PC-3 (cell line): ENCODE data around the gene SPEF2. TPM values are rescaled to one million over a fixed set of nuclear protein-coding genes. Genes with fewer than 3 reads are reported as not detected.

ENCODE experiments used
- ATAC-seq: fragments of 200-7000 bp; cut with Tn5 transposase; 2 replicates; pipeline ENCODE4 v1.9.1; 2020; ENCODE audit warnings: mild to moderate bottlenecking, moderate library complexity
- BruUV-seq: library from RNA; stranded (reverse); fragments of 400-500 nt; replicated peaks from 2 replicates; lab custom pipeline; 2021; lab: Mats Ljungman, UMichigan
- CTCF ChIA-PET: fragments of 300-600 bp; sonication (Branson Sonifier 250); formaldehyde crosslinking; loops from one replicate; lab custom pipeline; 2022; ENCODE audit warnings: antibody characterized with exemption; lab: Charles Lee
- POLR2A ChIA-PET: fragments of 300-600 bp; sonication (Branson Sonifier 250); formaldehyde crosslinking; loops from one replicate; lab custom pipeline; 2022; ENCODE audit warnings: antibody characterized with exemption; ENCODE audit not compliant: unreplicated experiment; lab: Charles Lee
- DNase-seq: peaks from one replicate; pipeline ENCODE4 v3.0.0-alpha.2; 2015
- H2AFZ ChIP-seq: fragments of 300-600 bp; sonication (generic); 2 replicates; pipeline ENCODE4 v1.6.0; 2016; ENCODE audit warnings: antibody characterized with exemption, low read length
- H3F3A ChIP-seq: fragments of 300-600 bp; sonication (generic); one replicate; pipeline ENCODE4 v1.6.0; 2017; ENCODE audit warnings: antibody characterized with exemption, low read length, control low read depth, mild to moderate bottlenecking; ENCODE audit not compliant: unreplicated experiment
- H3K27ac ChIP-seq: fragments of 300-600 bp; sonication (generic); 2 replicates; pipeline ENCODE4 v1.5.1; 2016; ENCODE audit warnings: mild to moderate bottlenecking, low read length
- H3K27me3 ChIP-seq: fragments of 300-600 bp; sonication (generic); 2 replicates; pipeline ENCODE4 v1.6.1; 2016; ENCODE audit warnings: low read length, mixed read lengths
- H3K36me3 ChIP-seq: fragments of 300-600 bp; sonication (generic); 2 replicates; pipeline ENCODE4 v1.6.1; 2016; ENCODE audit warnings: low read depth, mixed run types, low read length, mixed read lengths
- H3K4me1 ChIP-seq: fragments of 300-600 bp; sonication (generic); 2 replicates; pipeline ENCODE4 v1.5.1; 2016; ENCODE audit warnings: low read length; ENCODE audit not compliant: insufficient read depth
- H3K4me2 ChIP-seq: fragments of 300-600 bp; sonication (generic); 2 replicates; pipeline ENCODE4 v1.6.0; 2016; ENCODE audit warnings: low read length
- H3K4me3 ChIP-seq: fragments of 300-600 bp; sonication (generic); 2 replicates; pipeline ENCODE4 v1.5.1; 2016; ENCODE audit warnings: mild to moderate bottlenecking, low read length, mixed read lengths
- H3K79me2 ChIP-seq: fragments of 300-600 bp; sonication (generic); 2 replicates; pipeline ENCODE4 v1.6.1; 2017; ENCODE audit warnings: low read length, mixed read lengths
- H3K9ac ChIP-seq: fragments of 300-600 bp; sonication (generic); 2 replicates; pipeline ENCODE4 v1.6.0; 2016; ENCODE audit warnings: mild to moderate bottlenecking, low read length
- H3K9me2 ChIP-seq: fragments of 300-600 bp; sonication (generic); replicated peaks from 2 replicates; pipeline ENCODE4 v1.6.1; 2016; ENCODE audit warnings: mixed run types, low read length, mixed read lengths
- H3K9me3 ChIP-seq: fragments of 300-600 bp; sonication (generic); 2 replicates; pipeline ENCODE4 v1.6.1; 2016; ENCODE audit warnings: low read length, mixed read lengths
- H4K20me1 ChIP-seq: fragments of 300-600 bp; sonication (generic); 2 replicates; pipeline ENCODE4 v1.6.1; 2016; ENCODE audit warnings: low read length, mixed read lengths
- EZH2 ChIP-seq: fragments of 300-600 bp; sonication (generic); IDR thresholded peaks from one replicate; pipeline ENCODE4 v1.6.1; 2017; ENCODE audit warnings: antibody characterized with exemption, mild to moderate bottlenecking, low read length; ENCODE audit not compliant: unreplicated experiment
- EZH2phosphoT487 ChIP-seq: fragments of 300-600 bp; sonication (generic); IDR thresholded peaks from 2 replicates; pipeline ENCODE4 v1.6.1; 2018; ENCODE audit warnings: mild to moderate bottlenecking, antibody characterized with exemption, low read length, borderline replicate concordance
- intact Hi-C: fragments of 100-400 bp; cut with micrococcal nuclease; formaldehyde crosslinking; loops from 2 replicates; pipeline ENCODE4 v1.9.0; 2023
- total RNA-seq: library from RNA; depleted of rRNA; stranded (reverse); fragments of >200 nt; gene quantifications from 2 replicates; pipeline ENCODE4 v1.2.3, GENCODE V29; 2014
- TF ChIP-seq, protein P1 (sequence below): fragments of 300-600 bp; sonication (generic); conservative IDR thresholded peaks from 2 replicates; pipeline ENCODE4 v1.5.1; 2017; ENCODE audit warnings: antibody characterized with exemption, low read depth, mild to moderate bottlenecking, low read length

SPEF2 gene
- total RNA-seq, 1 experiment from 2014 or later, result 2.3 TPM

DNA sequence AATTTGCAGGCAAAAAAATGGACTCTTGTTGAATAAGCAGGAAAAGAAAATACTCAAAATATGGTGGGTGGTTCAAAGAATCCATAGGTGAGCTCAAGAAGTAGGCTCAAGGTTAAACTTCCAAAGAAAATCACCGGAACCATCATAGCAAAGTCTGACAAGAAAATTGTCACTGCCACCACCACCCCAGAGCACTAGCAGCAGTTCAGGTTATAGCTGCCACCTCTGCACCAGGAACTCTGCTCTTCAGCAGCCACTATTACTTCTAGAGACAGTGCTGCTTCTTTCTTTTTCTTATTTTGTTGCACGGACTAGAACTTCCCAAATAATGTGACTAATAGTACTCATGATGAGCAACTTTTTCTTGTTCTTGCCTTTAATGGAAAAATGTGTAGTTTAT, 70.3 kb downstream of the SPEF2 start:
- Histone ChIP-seq H3K27ac (no peak overlapping the region), H3K79me2 (no peaks in the 10 kb centered on the region), H3K9me2 (no peaks in the 10 kb centered on the region), H3K4me3 (no peak overlapping the region), H3F3A (no peaks in the 10 kb centered on the region), H3K36me3 (no peaks in the 10 kb centered on the region), H3K27me3 (no peaks in the 10 kb centered on the region), H3K9ac (no peak overlapping the region), H3K9me3 (no peaks in the 10 kb centered on the region), H2AFZ (no peak overlapping the region), H4K20me1 (no peaks in the 10 kb centered on the region), H3K4me2 (no peak overlapping the region), H3K4me1 (no peaks in the 10 kb centered on the region)
- ATAC-seq (no peak), DNase-seq (no peak)
- TF ChIP-seq EZH2phosphoT487, result no peak
- no peak for TF ChIP-seq EZH2
- TF ChIP-seq, protein P1, sequence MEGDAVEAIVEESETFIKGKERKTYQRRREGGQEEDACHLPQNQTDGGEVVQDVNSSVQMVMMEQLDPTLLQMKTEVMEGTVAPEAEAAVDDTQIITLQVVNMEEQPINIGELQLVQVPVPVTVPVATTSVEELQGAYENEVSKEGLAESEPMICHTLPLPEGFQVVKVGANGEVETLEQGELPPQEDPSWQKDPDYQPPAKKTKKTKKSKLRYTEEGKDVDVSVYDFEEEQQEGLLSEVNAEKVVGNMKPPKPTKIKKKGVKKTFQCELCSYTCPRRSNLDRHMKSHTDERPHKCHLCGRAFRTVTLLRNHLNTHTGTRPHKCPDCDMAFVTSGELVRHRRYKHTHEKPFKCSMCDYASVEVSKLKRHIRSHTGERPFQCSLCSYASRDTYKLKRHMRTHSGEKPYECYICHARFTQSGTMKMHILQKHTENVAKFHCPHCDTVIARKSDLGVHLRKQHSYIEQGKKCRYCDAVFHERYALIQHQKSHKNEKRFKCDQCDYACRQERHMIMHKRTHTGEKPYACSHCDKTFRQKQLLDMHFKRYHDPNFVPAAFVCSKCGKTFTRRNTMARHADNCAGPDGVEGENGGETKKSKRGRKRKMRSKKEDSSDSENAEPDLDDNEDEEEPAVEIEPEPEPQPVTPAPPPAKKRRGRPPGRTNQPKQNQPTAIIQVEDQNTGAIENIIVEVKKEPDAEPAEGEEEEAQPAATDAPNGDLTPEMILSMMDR, result no peak
- ChIA-PET CTCF (interaction anchor here (0.7 kb wide), 1 partner anchor 209 kb away, joined by 4 read pairs; no protein-coding TSS in a partner anchor), POLR2A (interaction anchor here (0.7 kb wide), 1 partner anchor 40 kb away, joined by 3 read pairs; no protein-coding TSS in a partner anchor)
- BruUV-seq, result no TSS peak
- intact Hi-C loops, result no loop called here

DNA sequence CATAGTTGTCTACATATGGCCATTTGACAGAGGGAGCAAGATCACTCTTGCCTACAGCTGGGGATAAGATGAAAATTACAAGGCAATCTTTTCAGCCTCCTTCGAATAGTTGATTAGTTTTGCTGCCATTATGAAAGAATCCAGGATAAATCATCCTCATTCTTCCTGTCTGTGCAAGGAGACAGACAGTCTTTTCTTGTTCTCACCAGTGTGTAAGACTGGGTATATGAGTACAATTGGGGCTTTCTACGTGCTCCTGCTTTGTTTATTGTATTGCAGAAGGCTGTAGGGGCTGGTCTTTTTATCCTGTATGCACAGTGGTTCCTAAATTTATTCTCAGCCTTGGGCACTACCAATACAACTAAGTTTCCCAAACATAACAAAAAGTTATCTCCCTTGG, 76.8 kb downstream of the SPEF2 start:
- TF ChIP-seq EZH2phosphoT487, result no peak
- no peak for TF ChIP-seq EZH2
- TF ChIP-seq, protein P1, result no peak
- no peak overlapping the region for H3K27ac ChIP-seq
- intact Hi-C loops, result no loop called here
- H3K27me3 ChIP-seq, result no peaks in the 10 kb centered on the region
- H3K9me2 ChIP-seq, result no peaks in the 10 kb centered on the region
- DNase-seq (no peak), ATAC-seq (no peak)
- H2AFZ ChIP-seq, result no peak overlapping the region
- H3K9me3 ChIP-seq, result no peaks in the 10 kb centered on the region
- no peaks in the 10 kb centered on the region for H3K36me3 ChIP-seq
- POLR2A ChIA-PET, result no interaction called here
- H3K4me1 ChIP-seq, result no peaks in the 10 kb centered on the region
- H3K9ac ChIP-seq, result no peak overlapping the region
- no peaks in the 10 kb centered on the region for H3F3A ChIP-seq
- H4K20me1 ChIP-seq, result no peaks in the 10 kb centered on the region
- H3K79me2 ChIP-seq, result no peaks in the 10 kb centered on the region
- BruUV-seq, result no TSS peak
- CTCF ChIA-PET, result no interaction called here
- no peak overlapping the region for H3K4me2 ChIP-seq
- H3K4me3 ChIP-seq, result no peak overlapping the region

DNA sequence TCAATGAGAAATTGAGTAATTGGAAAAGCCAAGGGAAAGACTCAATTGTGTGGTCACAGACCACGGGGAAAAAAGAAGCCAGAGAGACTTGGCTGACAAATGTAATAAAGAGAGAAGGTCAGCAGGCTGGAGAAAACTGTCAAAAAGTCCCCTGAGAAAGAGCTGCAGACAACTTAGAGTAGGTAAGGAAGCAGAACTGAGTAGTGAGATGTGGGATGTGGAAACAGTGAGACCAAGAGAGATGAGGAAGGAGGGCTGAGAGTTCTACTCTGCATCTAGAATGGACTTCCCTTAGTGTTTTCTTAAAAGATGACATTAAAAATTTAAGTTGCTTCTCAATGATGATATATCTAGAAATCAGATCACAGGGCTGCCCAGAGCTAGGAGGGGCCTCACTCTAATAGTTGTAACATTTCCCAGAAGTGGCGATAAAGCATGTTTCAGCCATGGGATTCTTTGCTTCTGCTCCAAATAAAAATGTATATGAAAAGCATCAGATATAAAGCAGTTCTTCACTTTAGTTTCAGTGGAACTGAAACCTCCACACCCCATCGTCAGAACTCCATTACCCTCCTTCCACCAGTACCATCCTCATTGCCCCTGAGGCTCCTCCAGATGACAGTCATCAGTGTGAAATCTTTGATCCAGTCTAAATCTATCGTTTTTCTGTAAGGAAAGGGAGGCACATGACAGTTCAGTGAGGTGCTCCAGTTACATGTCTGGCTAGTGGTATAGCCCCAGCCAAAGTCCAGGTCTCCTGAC, 80.6 kb downstream of the SPEF2 start:
- ATAC-seq, result no peak

More for the DNA sequence above, 80.6 kb downstream of the SPEF2 start:
- no peaks in the 10 kb centered on the region for H3K79me2 ChIP-seq
- H3K9me3 ChIP-seq, result no peaks in the 10 kb centered on the region
- no peaks in the 10 kb centered on the region for H4K20me1 ChIP-seq
- H3F3A ChIP-seq, result no peaks in the 10 kb centered on the region
- H3K4me3 ChIP-seq, result no peak overlapping the region
- H2AFZ ChIP-seq, result no peak overlapping the region
- TF ChIP-seq EZH2phosphoT487, result no peak
- TF ChIP-seq, protein P1, result no peak
- ChIA-PET POLR2A (no interaction called here), CTCF (interaction anchor here (0.6 kb wide), 1 partner anchor 544 kb away, joined by 3 read pairs; the partner anchor contains the start of gene NADK2)
- H3K4me1 ChIP-seq, result no peaks in the 10 kb centered on the region
- H3K9me2 ChIP-seq, result no peaks in the 10 kb centered on the region
- no TSS peak for BruUV-seq
- no peak overlapping the region for H3K4me2 ChIP-seq
- intact Hi-C loops, result no loop called here
- H3K36me3 ChIP-seq, result no peaks in the 10 kb centered on the region
- H3K27ac ChIP-seq, result no peak overlapping the region
- no peak for DNase-seq
- no peak overlapping the region for H3K9ac ChIP-seq
- no peaks in the 10 kb centered on the region for H3K27me3 ChIP-seq
